GM12878 (cell line): ENCODE results near the gene INPP4B. TPM values are rescaled to one million over a fixed set of nuclear protein-coding genes. Genes with fewer than 3 reads are reported as not detected.
"Not testable (repeated sequence)": the region's sequence is repeated elsewhere in the genome, so short reads cannot be mapped to it uniquely, and the experiment has no call there.

Source experiments
- ATAC-seq: fragments of 200-7000 bp; cut with Tn5 transposase; 3 replicates; pipeline ENCODE4 v1.9.1; 2020; ENCODE audit warnings: mild to moderate bottlenecking, moderate library complexity
- BruUV-seq: library from RNA; stranded (reverse); fragments of 400-500 nt; replicated peaks from 2 replicates; lab custom pipeline; 2021; lab: Mats Ljungman, UMichigan
- CTCF ChIA-PET: fragments of 300-600 bp; sonication (Branson Sonifier 250); formaldehyde crosslinking; extraction: SDS; loops from one replicate; lab custom pipeline; 2021; ENCODE audit warnings: inconsistent platforms; lab: Yijun Ruan, JAX
- POLR2A ChIA-PET: fragments of 350-600 bp; formaldehyde crosslinking; extraction: SDS; loops from one replicate; lab custom pipeline; 2021; ENCODE audit warnings: inconsistent platforms; lab: Charles Lee
- RAD21 ChIA-PET: fragments of 300-600 bp; sonication (Branson Sonifier 250); formaldehyde crosslinking; loops from one replicate; lab custom pipeline; 2023; ENCODE audit warnings: antibody characterized with exemption; ENCODE audit not compliant: unreplicated experiment; lab: Charles Lee
- SMC1A ChIA-PET: fragments of 300-600 bp; sonication (Branson Sonifier 250); formaldehyde crosslinking; loops from one replicate; lab custom pipeline; 2023; ENCODE audit not compliant: unreplicated experiment, uncharacterized antibody; lab: Charles Lee
- DNase-seq: peaks from one replicate; pipeline ENCODE4 v3.0.0-alpha.2; 2011; ENCODE audit warnings: low read depth, low spot score
- FAIRE-seq: peaks from 3 replicates; lab custom pipeline; 2011; peaks lifted over from hg19 to GRCh38; lab: Jason Lieb, UNC
- H2AFZ ChIP-seq: 2 replicates; pipeline ENCODE4 v1.6.0; 2011; ENCODE audit warnings: low read depth, low read length, control low read depth; ENCODE audit not compliant: control insufficient read depth
- H3K27ac ChIP-seq: 2 replicates; pipeline ENCODE4 v1.5.1; 2011; ENCODE audit warnings: control low read depth; ENCODE audit not compliant: control insufficient read depth, insufficient read depth
- H3K27me3 ChIP-seq, 2 experiments: replicated peaks in 1 of 2; 2 replicates each; pipeline versions ENCODE4 v1.6.0 to v1.6.1; 2011; ENCODE audit warnings: low read length in 1 of 2; ENCODE audit not compliant: control insufficient read depth in 2 of 2, insufficient read depth in 2 of 2
- H3K36me3 ChIP-seq, 2 experiments: 2 replicates each; pipeline ENCODE4 v1.5.1; 2011; ENCODE audit warnings: low read length in 1 of 2; ENCODE audit not compliant: control insufficient read depth in 2 of 2, insufficient read depth in 2 of 2
- H3K4me1 ChIP-seq: 2 replicates; pipeline ENCODE4 v1.6.1; 2011; ENCODE audit warnings: mild to moderate bottlenecking, low read length, moderate library complexity, mixed read lengths; ENCODE audit not compliant: control insufficient read depth, insufficient read depth
- H3K4me2 ChIP-seq: 2 replicates; pipeline ENCODE4 v1.6.0; 2011; ENCODE audit warnings: control low read depth; ENCODE audit not compliant: control insufficient read depth, insufficient read depth
- H3K4me3 ChIP-seq: fragments of 200-600 bp; sonication (generic); 2 replicates; pipeline ENCODE4 v1.5.1; 2016
- H3K79me2 ChIP-seq: 2 replicates; pipeline ENCODE4 v1.6.0; 2011; ENCODE audit warnings: low read length; ENCODE audit not compliant: control insufficient read depth, insufficient read depth
- H3K9ac ChIP-seq: 2 replicates; pipeline ENCODE4 v1.8.0; 2011; ENCODE audit warnings: low read length, control low read depth, mixed read lengths; ENCODE audit not compliant: control insufficient read depth, insufficient read depth
- H3K9me3 ChIP-seq: replicated peaks from 3 replicates; pipeline ENCODE4 v1.5.1; 2011; ENCODE audit warnings: mild to moderate bottlenecking, low read length; ENCODE audit not compliant: control insufficient read depth, insufficient read depth
- H4K20me1 ChIP-seq: 2 replicates; pipeline ENCODE4 v1.6.0; 2011; ENCODE audit not compliant: control insufficient read depth, insufficient read depth
- BCL3 ChIP-seq: IDR thresholded peaks from 2 replicates; pipeline ENCODE4 v1.6.1; 2011; ENCODE audit warnings: borderline replicate concordance, low read depth, mild to moderate bottlenecking, moderate library complexity, low read length; ENCODE audit not compliant: insufficient read depth, poor library complexity, severe bottlenecking
- CREM ChIP-seq: IDR thresholded peaks from 2 replicates; pipeline ENCODE4 v1.6.1; 2014; ENCODE audit warnings: antibody characterized with exemption, low read depth
- NFIC ChIP-seq: IDR thresholded peaks from 2 replicates; pipeline ENCODE4 v1.6.1; 2012; ENCODE audit warnings: low read depth, mild to moderate bottlenecking, inconsistent platforms, low read length, moderate library complexity
- YY1 ChIP-seq: IDR thresholded peaks from 2 replicates; pipeline ENCODE4 v1.6.1; 2011; ENCODE audit warnings: low read depth, mild to moderate bottlenecking, low read length
- whole genome bisulfite sequencing: methylation state at CpG from one replicate; pipeline ENCODE4 v1.1.6; 2016; ENCODE audit warnings: low lambda C conversion rate; ENCODE audit not compliant: insufficient replicate concordance, insufficient coverage; ENCODE audit errors: missing lambda C conversion rate; 5-methylcytosine and 5-hydroxymethylcytosine counted together
- in situ Hi-C: fragments of 300-500 bp; cut with MboI; formaldehyde crosslinking; loops from 9 replicates; pipeline ENCODE4 v1.14.3; 2018; ENCODE audit warnings: mixed read lengths
- intact Hi-C: fragments of 100-400 bp; cut with micrococcal nuclease; formaldehyde crosslinking; loops from one replicate; pipeline ENCODE4 v1.14.2; 2022; ENCODE audit not compliant: unreplicated experiment
- polyA plus RNA-seq, 11 experiments: library from polyadenylated mRNA; depleted of rRNA in 4 of 11; unstranded in 6 of 11; stranded (reverse) in 5 of 11; fragments of >200 nt; fragmentation: Nextera tagmentation in 4 of 11; fragmentation: Illumina TruSeq in 1 of 11; extraction: Ambion mirVana in 4 of 11; extraction: Trizol in 1 of 11; gene quantifications; 1 replicate in 1 of 11; 2 replicates in 10 of 11; pipeline versions ENCODE4 v1.2.1 to v1.2.3, GENCODE V29; 2011 to 2016; ENCODE audit warnings: inconsistent platforms in 2 of 11, missing spikeins in 2 of 11, low read depth in 1 of 11
- total RNA-seq, 4 experiments: library from RNA; depleted of rRNA in 3 of 4; stranded (reverse); fragments of >200 nt in 3 of 4; fragmentation: Illumina TruSeq in 1 of 4; extraction: Trizol in 1 of 4; gene quantifications; 2 replicates each; pipeline versions ENCODE4 v1.2.1 to v1.2.3, GENCODE V29; 2013 to 2021
- TF ChIP-seq, protein P1 (sequence below): fragments of 450-650 bp; formaldehyde crosslinking; IDR thresholded peaks from 2 replicates; pipeline ENCODE4 v1.4.0; 2020; ENCODE audit warnings: mild to moderate bottlenecking, moderate library complexity

INPP4B gene
- total and polyA plus RNA-seq, 10 of the 15 experiments (the other 5 are each of a cell fraction or from before 2014, with no cell fraction given): 0.53 to 11.2 (median 0.95) TPM

- TF ChIP-seq, protein P1, sequence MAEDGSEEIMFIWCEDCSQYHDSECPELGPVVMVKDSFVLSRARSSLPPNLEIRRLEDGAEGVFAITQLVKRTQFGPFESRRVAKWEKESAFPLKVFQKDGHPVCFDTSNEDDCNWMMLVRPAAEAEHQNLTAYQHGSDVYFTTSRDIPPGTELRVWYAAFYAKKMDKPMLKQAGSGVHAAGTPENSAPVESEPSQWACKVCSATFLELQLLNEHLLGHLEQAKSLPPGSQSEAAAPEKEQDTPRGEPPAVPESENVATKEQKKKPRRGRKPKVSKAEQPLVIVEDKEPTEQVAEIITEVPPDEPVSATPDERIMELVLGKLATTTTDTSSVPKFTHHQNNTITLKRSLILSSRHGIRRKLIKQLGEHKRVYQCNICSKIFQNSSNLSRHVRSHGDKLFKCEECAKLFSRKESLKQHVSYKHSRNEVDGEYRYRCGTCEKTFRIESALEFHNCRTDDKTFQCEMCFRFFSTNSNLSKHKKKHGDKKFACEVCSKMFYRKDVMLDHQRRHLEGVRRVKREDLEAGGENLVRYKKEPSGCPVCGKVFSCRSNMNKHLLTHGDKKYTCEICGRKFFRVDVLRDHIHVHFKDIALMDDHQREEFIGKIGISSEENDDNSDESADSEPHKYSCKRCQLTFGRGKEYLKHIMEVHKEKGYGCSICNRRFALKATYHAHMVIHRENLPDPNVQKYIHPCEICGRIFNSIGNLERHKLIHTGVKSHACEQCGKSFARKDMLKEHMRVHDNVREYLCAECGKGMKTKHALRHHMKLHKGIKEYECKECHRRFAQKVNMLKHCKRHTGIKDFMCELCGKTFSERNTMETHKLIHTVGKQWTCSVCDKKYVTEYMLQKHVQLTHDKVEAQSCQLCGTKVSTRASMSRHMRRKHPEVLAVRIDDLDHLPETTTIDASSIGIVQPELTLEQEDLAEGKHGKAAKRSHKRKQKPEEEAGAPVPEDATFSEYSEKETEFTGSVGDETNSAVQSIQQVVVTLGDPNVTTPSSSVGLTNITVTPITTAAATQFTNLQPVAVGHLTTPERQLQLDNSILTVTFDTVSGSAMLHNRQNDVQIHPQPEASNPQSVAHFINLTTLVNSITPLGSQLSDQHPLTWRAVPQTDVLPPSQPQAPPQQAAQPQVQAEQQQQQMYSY (CRISPR knock-in tag): no peak
- TF ChIP-seq CREM: no peak
- TF ChIP-seq YY1: no peak
- no peak for TF ChIP-seq BCL3
- no peak for TF ChIP-seq NFIC
Measured at GRCh38 chr4:142077048-142077447, 769.1 kb downstream of the INPP4B start (continued).

- intact Hi-C loops, ATAC-seq, RAD21 ChIA-PET, FAIRE-seq, H3K79me2 ChIP-seq, POLR2A ChIA-PET, DNase-seq, BruUV-seq, H3K27ac ChIP-seq, SMC1A ChIA-PET, H3K4me1 ChIP-seq, H4K20me1 ChIP-seq, H3K27me3 ChIP-seq, H3K4me2 ChIP-seq, H3K9ac ChIP-seq, H3K36me3 ChIP-seq, H3K9me3 ChIP-seq, CTCF ChIA-PET, in situ Hi-C loops, H3K4me3 ChIP-seq, H2AFZ ChIP-seq: not testable (repeated sequence)
- WGBS: 3% methylated on average over 2 of the region's 2 CpGs
Measured at GRCh38 chr4:142068304-142068703, 777.8 kb downstream of the INPP4B start.

DNA sequence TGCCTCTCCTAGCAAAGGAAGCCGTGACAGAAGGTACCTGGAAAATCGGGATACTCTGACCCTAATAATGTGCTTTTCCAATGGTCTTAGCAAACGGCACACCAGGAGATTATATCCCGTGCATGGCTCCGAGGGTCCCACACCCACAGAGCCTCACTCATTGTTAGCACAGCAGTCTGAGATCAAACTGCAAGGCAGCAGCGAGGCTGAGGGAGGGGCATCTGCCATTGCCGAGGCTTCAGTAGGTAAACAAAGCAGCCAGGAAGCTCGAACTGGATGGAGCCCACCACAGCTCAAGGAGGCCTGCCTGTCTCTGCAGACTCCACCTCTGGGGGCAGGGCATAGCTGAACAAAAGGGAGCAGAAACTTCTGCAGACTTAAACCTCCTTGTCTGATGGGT is 779.5 kb downstream of the INPP4B start:
- SMC1A ChIA-PET, H3K4me1 ChIP-seq, H3K9me3 ChIP-seq, H4K20me1 ChIP-seq, DNase-seq, POLR2A ChIA-PET, H3K9ac ChIP-seq, BruUV-seq, RAD21 ChIA-PET, H2AFZ ChIP-seq, in situ Hi-C loops, ATAC-seq, H3K4me3 ChIP-seq, H3K79me2 ChIP-seq, H3K27ac ChIP-seq, H3K27me3 ChIP-seq, H3K4me2 ChIP-seq, intact Hi-C loops, H3K36me3 ChIP-seq, FAIRE-seq: not testable (repeated sequence)
- CTCF ChIA-PET: interaction anchor here (1.3 kb wide), 1 partner anchor 13 kb away, joined by 3 read pairs; no protein-coding TSS in a partner anchor
- 22% methylated on average over 8 of the region's 8 CpGs for WGBS
